Stimulated activated CD8-positive, alpha-beta memory T cell treated with anti-CD3 and anti-CD28 coated beads, Interleukin-12 subunit alpha, Interleukin-12 subunit beta, amount 100 ng/mL, for 1 hour (primary cell): ENCODE results near the gene ICA1.
"Not testable (repeated sequence)": the region's sequence is repeated elsewhere in the genome, so short reads cannot be mapped to it uniquely, and the experiment has no call there.

Source experiments
- DNase-seq: peaks from one replicate; pipeline ENCODE4 v3.0.0-alpha.2; 2020; ENCODE audit warnings: low read depth

The ICA1 gene

GRCh38 chr7:8263048-8263447 lies 1.1 kb upstream of the ICA1 start:
- DNase-seq, result no peak

GRCh38 chr7:8260871-8261694 lies 884 bp downstream of the ICA1 start:
- no peak for DNase-seq

DNA sequence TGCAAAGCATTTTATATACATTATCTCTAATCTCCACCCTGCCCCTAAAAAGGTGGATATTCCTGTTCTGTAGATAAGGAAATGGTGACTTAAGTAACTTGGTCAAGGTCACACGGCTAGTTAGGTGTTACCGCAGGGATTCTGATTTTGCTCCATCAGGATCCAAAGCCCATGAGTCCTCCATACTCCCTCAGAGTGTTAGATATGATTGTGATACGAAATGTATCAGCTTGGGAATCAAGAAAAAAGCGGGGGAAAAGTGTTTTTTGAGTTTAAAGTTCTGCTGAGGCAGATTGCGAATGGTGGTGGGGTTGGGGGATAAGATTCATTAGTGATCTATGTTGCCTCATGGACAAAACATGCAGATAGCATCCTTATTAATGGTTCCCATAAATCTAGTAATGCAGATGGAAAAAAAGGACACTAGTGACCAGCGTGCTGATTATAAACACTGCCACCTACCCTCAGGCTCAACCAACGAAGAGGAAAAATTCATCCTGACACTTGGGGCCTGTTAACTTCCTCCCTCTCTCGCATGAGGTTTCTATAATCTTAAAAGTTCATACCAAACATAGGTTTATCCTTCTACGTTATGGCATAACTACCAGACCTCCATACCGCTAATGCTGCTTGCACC lies 2.3 kb downstream of the ICA1 start:
- no peak for DNase-seq

DNA sequence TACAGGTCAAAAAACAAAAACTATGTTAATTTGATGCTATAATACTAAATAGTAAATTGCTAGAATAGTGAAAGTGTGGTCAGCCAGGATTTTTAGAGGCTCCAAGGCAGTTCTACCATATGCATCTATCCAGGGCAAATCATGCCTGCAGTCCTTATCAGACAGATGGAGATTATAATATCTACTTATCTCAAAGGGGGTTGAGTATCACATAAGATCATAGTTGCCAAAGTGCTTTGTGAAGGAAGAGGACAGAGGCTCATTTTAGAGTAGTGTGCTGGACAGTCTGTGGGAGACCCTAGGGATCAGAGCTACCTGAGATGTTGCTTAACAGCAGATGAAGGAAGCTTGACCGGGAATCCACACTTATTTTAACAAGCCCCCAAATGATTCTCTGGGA lies 3.2 kb downstream of the ICA1 start:
- no peak for DNase-seq

DNA sequence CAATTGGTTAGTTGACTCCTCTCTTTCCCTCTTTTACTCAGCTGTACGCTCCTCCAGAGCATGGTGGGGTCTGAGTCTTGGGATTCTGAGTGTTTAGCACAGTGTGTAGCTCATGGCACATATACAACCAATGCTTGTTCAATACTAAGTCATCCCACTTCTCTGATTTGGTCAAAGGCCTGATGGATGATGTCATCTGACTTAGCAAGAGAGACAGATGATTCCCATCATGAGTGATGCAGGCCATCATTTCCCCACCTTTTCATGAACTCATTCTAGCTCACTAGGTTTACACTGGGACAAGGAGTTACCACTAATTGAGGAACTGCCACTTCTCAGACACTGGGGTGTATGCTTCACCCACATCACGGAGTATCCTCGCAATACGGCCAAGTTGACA lies 3.8 kb downstream of the ICA1 start:
- no peak for DNase-seq

DNA sequence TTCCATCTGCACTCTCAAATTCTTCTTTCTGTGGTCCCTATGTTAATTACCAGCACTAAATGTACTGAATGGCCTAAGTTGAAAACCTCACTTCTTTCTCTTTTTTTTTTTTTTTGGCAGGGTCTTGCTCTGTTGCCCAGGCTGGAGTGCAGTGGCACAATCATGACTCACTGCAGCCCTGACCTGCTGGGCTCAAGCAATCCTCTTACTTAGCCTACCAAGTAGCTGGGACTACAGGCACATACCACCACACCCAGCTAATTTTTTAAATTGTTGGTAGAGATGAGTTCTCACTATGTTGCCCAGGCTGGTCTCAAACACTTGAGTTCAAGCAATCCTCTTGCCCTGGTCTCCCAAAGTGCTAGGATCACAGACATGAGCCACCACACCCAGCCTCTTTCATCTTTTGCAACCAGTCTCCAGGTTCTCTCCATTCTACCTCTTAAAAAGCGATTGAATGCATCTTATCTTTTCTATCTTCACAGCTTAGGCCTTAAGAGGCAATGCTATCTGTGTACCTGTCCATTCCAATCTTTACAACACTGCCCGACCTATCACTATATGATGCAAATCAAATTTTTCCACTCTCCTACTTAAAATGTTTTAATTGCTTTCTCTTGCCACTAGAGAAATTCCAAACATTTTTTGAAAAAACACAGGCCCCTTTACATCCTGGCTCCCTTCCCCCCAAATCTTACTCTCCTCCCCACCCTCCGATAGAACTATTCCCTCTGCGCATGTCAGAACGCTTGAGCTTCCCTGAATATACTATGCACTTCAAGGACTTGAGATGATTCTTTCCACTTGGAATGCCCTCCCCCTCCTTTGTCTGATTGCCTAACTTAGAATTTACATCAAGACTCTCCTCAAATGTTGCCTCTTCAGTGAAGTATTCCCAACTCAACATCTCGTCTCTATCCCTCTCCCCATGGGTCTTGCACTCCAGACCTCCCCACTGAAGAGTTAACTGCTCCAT lies 6.0 kb downstream of the ICA1 start:
- DNase-seq, result no peak

DNA sequence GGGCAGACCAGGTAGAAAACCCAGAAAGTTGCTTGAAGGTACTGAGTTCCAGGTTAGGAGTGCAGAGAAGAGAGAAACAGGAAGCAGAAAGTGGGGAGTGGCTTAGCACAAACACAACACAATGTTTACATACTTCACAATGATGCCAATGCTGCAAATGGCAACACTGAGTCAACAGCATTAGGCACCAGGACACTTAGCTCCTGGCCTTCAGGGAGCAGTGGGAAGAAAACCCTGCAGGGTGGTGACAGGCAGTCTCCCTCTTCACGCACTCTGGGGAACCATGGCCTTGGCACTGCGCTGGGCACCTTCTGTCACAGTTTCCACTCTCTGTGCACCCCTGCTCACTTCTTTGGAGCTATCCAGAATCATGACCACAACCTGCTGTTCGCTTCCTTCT lies 7.3 kb downstream of the ICA1 start:
- DNase-seq, result no peak

GRCh38 chr7:8254215-8254614 lies 7.8 kb downstream of the ICA1 start:
- DNase-seq, result no peak

- DNase-seq, result no peak
Observed at GRCh38 chr7:8251195-8251594, 10.8 kb downstream of the ICA1 start.

DNA sequence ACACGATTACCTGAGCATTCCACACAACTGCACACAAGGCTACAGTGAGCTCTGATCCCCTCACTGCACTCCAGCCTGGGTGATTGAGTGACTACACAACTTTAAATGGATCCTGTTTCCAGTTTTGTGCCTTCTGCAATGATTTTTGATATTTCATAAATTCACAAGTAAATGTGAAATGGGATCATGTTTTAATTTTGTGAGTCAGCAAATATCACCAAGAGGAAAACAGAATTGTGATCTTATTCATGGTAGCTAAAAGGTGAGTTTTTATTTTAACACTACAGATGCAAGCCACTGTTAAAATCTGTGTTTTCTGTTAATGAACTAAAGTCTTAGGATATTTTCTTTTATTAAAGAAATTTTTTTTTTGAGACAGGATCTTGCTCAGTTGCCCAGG lies 11.4 kb downstream of the ICA1 start:
- DNase-seq, result no peak

DNA sequence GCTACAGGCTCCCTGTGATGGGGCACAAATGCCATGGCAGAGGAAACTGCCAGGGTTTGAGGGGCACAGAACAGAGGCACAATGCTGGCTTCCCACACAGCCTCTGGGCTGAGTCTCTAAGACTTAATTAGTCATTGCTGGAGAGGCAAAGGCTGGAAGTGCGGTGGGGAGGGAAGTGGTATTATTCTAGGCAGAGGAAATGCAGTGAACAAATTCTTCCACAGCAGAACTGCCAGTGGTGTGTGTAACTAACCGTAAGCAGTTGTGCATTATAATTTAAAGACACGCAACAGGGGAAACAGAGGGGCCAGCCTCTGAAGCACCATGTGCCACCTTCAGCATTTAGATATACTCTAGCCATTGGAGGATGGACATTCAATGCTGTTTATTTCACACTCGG lies 12.8 kb downstream of the ICA1 start:
- DNase-seq, result no peak

DNA sequence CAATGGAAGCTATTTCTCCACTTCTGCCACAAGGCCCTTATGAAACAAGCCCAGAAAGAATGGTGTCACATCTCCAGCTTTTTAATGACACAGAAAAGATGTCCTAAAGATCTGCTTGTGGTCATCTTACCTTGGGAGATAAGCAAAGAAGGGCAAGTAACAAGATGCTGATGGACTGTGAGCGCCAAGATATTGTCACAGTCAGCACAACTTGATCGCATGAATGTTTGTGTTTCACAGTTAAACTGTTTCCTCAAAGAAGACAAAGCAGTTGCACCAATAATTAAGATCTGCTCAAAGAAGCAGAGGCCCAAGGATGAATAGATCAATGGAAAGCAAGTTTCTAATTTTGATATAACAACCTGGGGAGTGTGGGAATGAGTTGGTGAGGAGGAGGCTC lies 15.9 kb downstream of the ICA1 start:
- DNase-seq, result no peak

DNA sequence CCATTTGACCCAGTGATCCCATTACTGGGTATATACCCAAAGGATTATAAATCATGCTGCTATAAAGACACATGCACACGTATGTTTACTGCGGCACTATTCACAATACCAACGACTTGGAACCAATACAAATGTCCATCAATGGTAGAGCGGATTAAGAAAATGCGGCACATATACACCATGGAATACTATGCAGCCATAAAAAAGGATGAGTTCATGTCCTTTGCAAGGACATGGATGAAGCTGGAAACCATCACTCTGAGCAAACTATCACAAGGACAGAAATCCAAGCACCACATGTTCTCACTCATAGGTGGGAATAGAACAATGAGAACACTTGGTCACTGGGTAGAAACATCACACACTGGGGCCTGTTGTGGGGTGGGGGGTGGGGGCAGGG lies 16.9 kb downstream of the ICA1 start:
- DNase-seq, result not testable (repeated sequence)

DNA sequence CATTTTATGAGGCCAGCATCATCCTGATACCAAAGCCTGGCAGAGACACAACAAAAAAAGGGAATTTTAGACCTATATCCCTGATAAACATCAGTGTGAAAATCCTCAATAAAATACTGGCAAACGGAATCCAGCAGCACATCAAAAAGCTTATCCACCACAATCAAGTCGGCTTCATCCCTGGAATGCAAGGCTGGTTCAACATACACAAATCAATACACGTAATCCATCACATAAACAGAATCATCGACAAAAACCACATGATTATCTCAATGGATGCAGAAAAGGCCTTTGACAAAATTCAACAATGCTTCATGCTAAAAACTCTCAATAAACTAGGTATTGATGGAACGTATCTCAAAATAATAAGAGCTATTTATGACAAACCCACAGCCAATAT lies 18.9 kb downstream of the ICA1 start:
- not testable (repeated sequence) for DNase-seq

GRCh38 chr7:8239702-8240362 lies 22.1 kb downstream of the ICA1 start:
- DNase-seq, result not testable (repeated sequence)

- DNase-seq, result no peak
Observed at GRCh38 chr7:8236780-8237407, 25.1 kb downstream of the ICA1 start.

DNA sequence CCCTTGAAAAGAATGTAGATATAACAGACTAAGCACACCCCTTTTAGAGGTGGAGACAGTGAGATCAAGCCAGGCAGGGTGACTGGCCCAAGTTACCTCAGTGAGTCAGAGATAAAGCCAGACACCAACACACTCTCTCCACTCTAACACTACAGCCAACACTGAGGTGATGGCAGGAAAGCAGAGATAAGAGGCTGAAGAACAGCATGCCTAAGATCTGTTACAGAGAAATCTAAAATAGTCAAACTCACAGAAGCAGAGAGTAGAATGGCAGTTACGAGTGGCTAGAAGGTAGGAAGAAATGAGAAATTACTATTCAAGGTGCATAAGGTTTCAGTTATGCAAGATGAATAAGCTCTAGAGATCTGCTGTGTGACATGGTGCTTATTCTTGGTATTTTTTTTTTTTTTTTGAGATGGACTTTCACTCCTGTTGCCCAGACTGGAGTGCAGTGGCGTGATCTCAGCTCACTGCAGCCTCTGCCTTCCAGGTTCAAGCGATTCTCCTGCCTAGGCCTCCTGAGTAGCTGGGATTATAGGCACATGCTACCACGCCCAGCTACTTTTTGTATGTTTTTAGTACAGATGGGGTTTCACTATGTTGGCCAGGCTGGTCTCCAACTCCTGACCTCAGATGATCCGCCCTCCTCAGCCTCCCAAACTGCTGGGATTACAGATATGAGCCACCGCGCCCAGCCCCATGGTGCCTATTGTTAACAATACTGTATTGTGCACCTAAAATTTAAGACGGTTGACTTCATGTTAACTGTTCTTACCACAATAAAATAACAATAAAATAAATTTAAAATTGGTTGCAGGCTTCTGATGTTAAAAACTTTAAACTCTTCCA lies 28.7 kb downstream of the ICA1 start:
- no peak for DNase-seq

GRCh38 chr7:8229927-8230326 lies 32.0 kb downstream of the ICA1 start:
- no peak for DNase-seq

GRCh38 chr7:8228766-8229674 lies 32.9 kb downstream of the ICA1 start:
- DNase-seq, result no peak

DNA sequence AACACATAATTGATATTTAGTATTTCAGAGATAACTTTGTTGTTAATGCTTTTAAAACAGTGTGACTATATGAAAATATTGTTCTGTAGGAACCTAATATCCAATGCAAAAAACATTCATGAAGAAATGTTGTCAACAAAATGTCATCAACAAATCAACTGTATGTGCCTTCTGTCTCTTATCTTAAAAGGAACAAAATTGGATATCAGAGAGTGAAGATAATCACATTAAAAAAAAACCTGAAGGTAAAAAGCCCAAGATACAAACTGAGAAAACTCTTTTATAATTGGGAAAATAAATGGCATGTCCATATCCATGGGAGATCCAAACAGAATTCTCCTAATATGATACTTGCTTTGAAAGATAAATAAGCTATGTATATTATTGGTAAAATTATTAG lies 33.9 kb downstream of the ICA1 start:
- no peak for DNase-seq
